ENCODE data around the gene LMTK2.
A peak's percentile ranks its signal among the peaks of the same experiment; 100 is the strongest.

The LMTK2 gene

DNA sequence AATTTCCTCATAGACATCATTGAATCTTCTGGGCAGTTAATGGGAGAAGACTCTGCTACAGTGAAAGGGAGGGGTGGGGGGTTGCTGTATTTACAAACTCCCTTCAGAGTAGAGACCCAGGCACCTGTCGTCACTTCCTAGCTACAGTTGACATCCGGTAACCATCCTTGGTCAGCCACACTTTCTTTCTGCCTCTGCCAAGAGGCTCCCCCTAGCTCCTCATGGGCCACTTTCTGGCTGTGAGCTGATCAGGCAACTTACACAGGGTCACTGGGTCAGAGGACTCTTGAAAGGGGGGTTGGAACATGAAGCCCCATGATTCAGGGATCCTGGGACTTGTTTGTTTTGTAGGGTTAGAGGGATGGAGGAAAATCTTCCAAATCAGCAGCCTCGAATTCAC, 144.1 kb downstream of the LMTK2 start:
- H3K4me3 ChIP-seq (ENCODE audit: low read depth in 1 of 2, low read length in 2 of 2) = peak overlapping the region in 1 of 2 donors; percentile 58

DNA sequence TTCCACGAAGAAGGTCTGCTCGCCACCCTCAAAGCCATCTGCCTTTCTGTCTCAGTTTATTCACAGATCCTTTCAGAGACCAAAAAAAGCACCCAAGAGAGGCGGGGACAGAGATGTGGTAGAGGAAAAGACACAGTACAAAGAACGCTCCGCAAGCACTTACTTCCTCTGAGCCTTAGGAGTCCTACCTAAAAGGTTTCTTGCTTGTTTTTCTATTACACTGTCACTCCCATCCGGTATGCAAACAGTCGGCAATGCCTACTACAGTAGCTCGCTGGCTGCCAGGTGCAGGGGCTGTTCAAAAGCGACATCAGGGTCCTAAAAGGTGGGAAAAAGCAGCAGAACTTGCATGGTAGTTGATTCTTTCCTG, 144.6 kb downstream of the LMTK2 start:
- no peaks in the 10 kb centered on the region for H3K9me3 ChIP-seq (ENCODE audit: low read length)
- no peaks in the 10 kb centered on the region for H3K27me3 ChIP-seq (ENCODE audit: control insufficient read depth in 1 of 2, insufficient read depth in 2 of 2, low read length in 2 of 2)
- H3K4me1 ChIP-seq (ENCODE audit: insufficient read depth, low read length) = peaks cover 16% of the 10 kb centered on the region
- peak overlapping the region; percentile 88 for H3K27ac ChIP-seq (ENCODE audit: low read depth, low read length)
- H3K4me3 ChIP-seq (ENCODE audit: low read depth in 1 of 2, low read length in 2 of 2) = peak overlapping the region; percentile 58 to 96
- H3K9ac ChIP-seq (ENCODE audit: low read length) = peak overlapping the region; percentile 35
- H3K36me3 ChIP-seq (ENCODE audit: insufficient read depth, low read length) = no peaks in the 10 kb centered on the region

More for the DNA sequence above, 144.1 kb downstream of the LMTK2 start:
- Histone ChIP-seq H3K27me3 (ENCODE audit: control insufficient read depth in 1 of 2, insufficient read depth in 2 of 2, low read length in 2 of 2) (no peaks in the 10 kb centered on the region), H3K9me3 (ENCODE audit: low read length) (no peaks in the 10 kb centered on the region), H3K27ac (ENCODE audit: low read depth, low read length) (no peak overlapping the region), H3K4me1 (ENCODE audit: insufficient read depth, low read length) (peaks cover 16% of the 10 kb centered on the region), H3K36me3 (ENCODE audit: insufficient read depth, low read length) (no peaks in the 10 kb centered on the region), H3K9ac (ENCODE audit: low read length) (no peak overlapping the region)

DNA sequence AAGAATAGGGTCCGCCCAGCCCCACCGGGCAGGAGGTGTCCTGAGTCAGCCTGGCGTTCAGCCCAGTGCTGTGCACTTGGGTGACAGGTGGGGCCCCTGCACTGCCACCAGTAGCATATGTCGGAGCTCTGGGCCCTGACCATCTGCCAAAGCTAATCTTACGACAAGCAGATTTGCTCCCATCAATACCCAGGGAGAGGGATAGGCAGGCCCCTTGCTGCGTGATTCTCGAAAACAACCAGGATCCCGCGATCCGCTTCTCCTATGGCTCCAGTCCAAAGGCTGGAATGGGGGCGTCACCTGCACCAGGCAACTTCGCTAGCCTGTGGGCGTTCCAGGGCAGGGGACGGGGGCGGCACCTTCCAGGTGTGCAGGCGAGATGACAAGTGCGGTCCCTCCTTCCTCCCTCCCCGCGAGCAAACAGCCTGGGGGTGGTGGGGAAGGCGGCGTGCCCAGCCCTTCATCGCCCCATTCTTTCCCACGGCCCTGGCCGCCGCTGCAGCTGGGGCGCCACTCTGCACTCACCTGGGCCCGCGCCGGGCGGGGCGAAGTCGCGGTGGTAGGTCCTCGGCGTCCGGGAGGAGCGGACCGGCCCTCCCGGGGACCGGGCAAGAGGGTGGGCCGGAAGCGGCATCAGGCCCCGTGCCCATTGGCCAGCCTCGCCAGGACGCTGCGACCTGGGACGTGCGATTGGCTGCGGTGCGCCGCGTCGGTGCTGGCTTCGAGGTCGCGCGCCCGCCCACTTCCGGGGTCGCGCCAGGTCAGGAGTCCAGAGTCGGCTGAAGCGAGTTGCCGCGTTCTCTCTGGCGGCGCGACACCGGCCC, 145.2 kb downstream of the LMTK2 start, which contains the start of gene TECPR1:
Gene TECPR1, minus strand, starts transcription at position 632 of the 824 bp plus-strand sequence. CDS start 6,086 bp downstream, outside the sequence.
- Histone ChIP-seq H3K9me3 (ENCODE audit: low read length) (no peaks in the 10 kb centered on the region), H3K36me3 (ENCODE audit: insufficient read depth, low read length) (peaks cover 2% of the 10 kb centered on the region), H3K27me3 (ENCODE audit: control insufficient read depth in 1 of 2, insufficient read depth in 2 of 2, low read length in 2 of 2) (no peaks in the 10 kb centered on the region), H3K27ac (ENCODE audit: low read depth, low read length) (peak within 1 kb of the TSS; percentile 88), H3K9ac (ENCODE audit: low read length) (peak within 1 kb of the TSS; percentile 35), H3K4me1 (ENCODE audit: insufficient read depth, low read length) (peaks cover 16% of the 10 kb centered on the region), H3K4me3 (ENCODE audit: low read depth in 1 of 2, low read length in 2 of 2) (peak within 1 kb of the TSS; percentile 58 to 96)

DNA sequence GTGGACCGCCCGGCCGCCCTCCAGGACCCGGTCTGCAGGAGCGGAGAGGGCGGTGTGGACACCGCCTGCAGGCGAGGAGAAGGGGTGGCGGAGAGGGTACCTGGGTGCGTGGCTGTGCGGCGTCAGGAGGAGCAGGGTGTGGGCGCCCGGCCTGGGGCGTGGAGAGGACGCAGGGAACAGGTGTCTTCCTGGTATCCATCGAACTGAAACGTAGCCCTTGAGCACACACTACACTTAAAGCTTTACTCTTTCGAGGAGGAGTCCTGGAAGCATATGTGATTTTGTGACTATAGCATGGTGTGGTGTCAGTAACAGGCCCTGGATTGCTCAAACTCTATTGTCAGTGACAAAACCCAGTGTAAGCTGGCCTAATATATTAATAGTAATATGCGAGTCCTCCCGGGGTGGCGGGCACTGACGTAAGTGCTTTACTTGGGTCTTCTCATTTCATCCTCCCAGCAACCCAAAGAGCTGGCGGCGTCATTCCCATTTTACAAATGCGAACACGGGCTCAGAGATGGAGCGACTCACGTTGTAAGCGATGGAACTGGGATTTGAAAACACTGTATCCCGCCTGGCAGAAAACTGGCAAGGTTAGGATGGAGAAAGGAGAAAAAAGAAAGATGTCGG, 145.9 kb downstream of the LMTK2 start:
- Histone ChIP-seq H3K4me3 (ENCODE audit: low read depth in 1 of 2, low read length in 2 of 2) (peak overlapping the region; percentile 58 to 96), H3K4me1 (ENCODE audit: insufficient read depth, low read length) (peaks cover 16% of the 10 kb centered on the region), H3K27ac (ENCODE audit: low read depth, low read length) (peak overlapping the region; percentile 68), H3K9ac (ENCODE audit: low read length) (no peak overlapping the region), H3K9me3 (ENCODE audit: low read length) (no peaks in the 10 kb centered on the region), H3K36me3 (ENCODE audit: insufficient read depth, low read length) (peaks cover 5% of the 10 kb centered on the region), H3K27me3 (ENCODE audit: control insufficient read depth in 1 of 2, insufficient read depth in 2 of 2, low read length in 2 of 2) (no peaks in the 10 kb centered on the region)

DNA sequence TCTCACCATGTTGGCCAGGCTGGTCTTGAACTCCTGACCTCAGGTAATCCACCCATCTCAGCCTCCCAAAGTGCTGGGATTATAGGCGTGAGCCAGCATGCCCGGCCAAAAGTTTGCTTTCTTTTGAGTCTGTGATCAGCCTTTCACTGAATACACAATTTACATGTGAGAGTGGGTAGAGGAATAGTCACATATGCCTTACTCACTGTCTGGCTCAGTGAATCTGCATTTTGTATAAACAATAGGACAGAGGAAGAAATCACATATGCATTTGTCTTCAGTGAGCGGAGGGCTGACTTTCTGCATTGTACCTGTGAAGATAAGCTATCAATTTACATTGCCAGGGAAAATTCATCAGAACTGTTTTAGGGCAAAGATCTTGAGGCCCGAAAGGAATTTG, 147.9 kb downstream of the LMTK2 start:
- H3K9me3 ChIP-seq (ENCODE audit: low read length) = no peaks in the 10 kb centered on the region
- no peak overlapping the region for H3K4me3 ChIP-seq (ENCODE audit: low read depth in 1 of 2, low read length in 2 of 2)
- no peaks in the 10 kb centered on the region for H3K27me3 ChIP-seq (ENCODE audit: control insufficient read depth in 1 of 2, insufficient read depth in 2 of 2, low read length in 2 of 2)
- no peak overlapping the region for H3K27ac ChIP-seq (ENCODE audit: low read depth, low read length)
- H3K4me1 ChIP-seq (ENCODE audit: insufficient read depth, low read length) = peaks cover 16% of the 10 kb centered on the region
- no peak overlapping the region for H3K9ac ChIP-seq (ENCODE audit: low read length)
- H3K36me3 ChIP-seq (ENCODE audit: insufficient read depth, low read length) = peaks cover 5% of the 10 kb centered on the region

DNA sequence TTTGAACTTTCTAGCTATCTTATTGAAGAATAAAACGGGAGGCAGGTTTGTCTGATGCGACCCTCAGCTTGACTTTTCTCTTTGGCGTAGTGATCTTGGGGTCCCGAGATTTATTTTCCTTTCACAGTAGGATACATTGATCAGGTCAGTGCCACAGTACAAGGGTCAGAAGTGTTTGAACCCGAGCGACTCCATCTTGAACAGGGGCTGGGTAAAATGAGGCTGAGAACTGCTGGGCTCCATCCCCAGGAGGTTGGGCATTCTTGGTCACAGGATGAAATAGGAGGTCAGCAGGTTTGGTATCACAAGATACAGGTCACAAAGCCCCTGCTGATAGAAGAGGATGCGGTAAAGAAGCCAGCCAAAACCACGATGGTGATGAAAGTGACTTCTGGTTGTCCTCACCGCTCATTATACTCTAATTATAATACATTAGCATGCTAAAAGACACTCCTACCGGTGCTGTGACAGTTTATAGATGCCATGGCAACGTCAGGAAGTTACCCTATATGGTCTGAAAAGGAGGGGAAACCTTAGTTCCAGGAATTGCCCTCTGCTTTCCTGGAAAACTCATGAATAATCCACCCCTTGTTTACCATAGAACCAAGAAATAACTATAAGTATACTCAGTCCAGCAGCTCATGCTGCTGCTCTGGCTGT, 148.4 kb downstream of the LMTK2 start:
- no peak overlapping the region for H3K9ac ChIP-seq (ENCODE audit: low read length)
- H3K36me3 ChIP-seq (ENCODE audit: insufficient read depth, low read length) = peaks cover 5% of the 10 kb centered on the region
- H3K4me3 ChIP-seq (ENCODE audit: low read depth in 1 of 2, low read length in 2 of 2) = no peak overlapping the region
- no peak overlapping the region for H3K27ac ChIP-seq (ENCODE audit: low read depth, low read length)
- H3K27me3 ChIP-seq (ENCODE audit: control insufficient read depth in 1 of 2, insufficient read depth in 2 of 2, low read length in 2 of 2) = no peaks in the 10 kb centered on the region
- H3K9me3 ChIP-seq (ENCODE audit: low read length) = no peaks in the 10 kb centered on the region
- peaks cover 16% of the 10 kb centered on the region for H3K4me1 ChIP-seq (ENCODE audit: insufficient read depth, low read length)

DNA sequence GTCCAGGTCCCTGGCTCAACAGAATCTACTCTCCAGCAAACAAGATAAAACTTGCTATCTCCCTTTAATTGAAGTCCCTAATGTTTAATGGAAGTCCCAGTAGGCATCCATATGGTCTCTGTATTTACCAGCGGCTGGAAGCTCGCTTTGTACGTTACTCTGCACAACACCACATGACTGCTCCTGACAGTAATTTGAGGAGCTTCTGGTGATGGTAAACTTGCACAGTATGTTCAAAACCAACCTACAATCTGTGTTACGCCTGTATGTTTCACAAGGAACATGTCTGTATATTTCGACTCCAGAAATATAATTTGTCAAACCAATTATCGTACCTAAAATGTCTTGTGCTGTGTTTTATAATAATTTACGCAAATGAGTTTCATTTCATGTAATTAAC, 149.8 kb downstream of the LMTK2 start:
- no peaks in the 10 kb centered on the region for H3K27me3 ChIP-seq (ENCODE audit: control insufficient read depth in 1 of 2, insufficient read depth in 2 of 2, low read length in 2 of 2)
- peaks cover 8% of the 10 kb centered on the region for H3K4me1 ChIP-seq (ENCODE audit: insufficient read depth, low read length)
- peaks cover 5% of the 10 kb centered on the region for H3K36me3 ChIP-seq (ENCODE audit: insufficient read depth, low read length)
- no peak overlapping the region for H3K9ac ChIP-seq (ENCODE audit: low read length)
- no peak overlapping the region for H3K27ac ChIP-seq (ENCODE audit: low read depth, low read length)
- no peak overlapping the region for H3K4me3 ChIP-seq (ENCODE audit: low read depth in 1 of 2, low read length in 2 of 2)
- no peaks in the 10 kb centered on the region for H3K9me3 ChIP-seq (ENCODE audit: low read length)

DNA sequence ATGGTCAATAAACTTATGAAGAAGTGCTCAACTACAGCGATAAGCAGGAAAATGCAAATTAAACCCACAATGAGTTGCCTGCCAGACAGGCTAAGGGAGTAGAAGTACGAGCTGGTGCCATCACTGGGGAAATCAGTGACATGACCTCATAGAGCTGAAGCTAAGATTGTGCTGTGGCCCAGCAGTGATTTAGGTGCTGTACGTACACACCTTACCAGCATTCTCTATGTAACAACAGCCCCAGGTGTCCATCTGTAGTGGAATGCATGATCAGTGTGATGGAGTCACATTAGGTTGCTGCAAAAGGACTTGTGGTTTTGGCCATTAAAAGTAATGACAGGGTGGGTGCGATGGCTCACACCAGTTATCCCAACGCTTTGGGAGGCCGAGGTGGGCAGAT, 151.0 kb downstream of the LMTK2 start:
- no peak overlapping the region for H3K4me3 ChIP-seq (ENCODE audit: low read depth in 1 of 2, low read length in 2 of 2)
- H3K4me1 ChIP-seq (ENCODE audit: insufficient read depth, low read length) = peaks cover 5% of the 10 kb centered on the region
- no peak overlapping the region for H3K27ac ChIP-seq (ENCODE audit: low read depth, low read length)
- H3K9ac ChIP-seq (ENCODE audit: low read length) = no peak overlapping the region
- no peaks in the 10 kb centered on the region for H3K9me3 ChIP-seq (ENCODE audit: low read length)
- H3K36me3 ChIP-seq (ENCODE audit: insufficient read depth, low read length) = peaks cover 5% of the 10 kb centered on the region
- H3K27me3 ChIP-seq (ENCODE audit: control insufficient read depth in 1 of 2, insufficient read depth in 2 of 2, low read length in 2 of 2) = no peaks in the 10 kb centered on the region
